HEK293 (cell line): ENCODE data around the gene LANCL2.

ENCODE experiments used
- CTCF ChIA-PET: fragments of 350-600 bp; formaldehyde crosslinking; extraction: SDS; loops from one replicate; lab custom pipeline; 2021; ENCODE audit warnings: antibody characterized with exemption; lab: Yijun Ruan, JAX
- POLR2A ChIA-PET: fragments of 300-600 bp; formaldehyde crosslinking; extraction: SDS; loops from one replicate; lab custom pipeline; 2020; ENCODE audit warnings: antibody characterized with exemption, inconsistent platforms; lab: Yijun Ruan, JAX
- H3K27ac ChIP-seq: fragments of 200-500 bp; sonication (Bioruptor generic); 2 replicates; pipeline ENCODE4 v1.5.1; 2014; ENCODE audit warnings: low read depth, low read length, control low read depth, inconsistent platforms; ENCODE audit errors: extremely low read depth
- H3K36me3 ChIP-seq, 2 experiments: fragments of 200-500 bp in 1 of 2; sonication (Bioruptor generic) in 1 of 2; 1 replicate in 1 of 2; 2 replicates in 1 of 2; pipeline ENCODE4 v1.5.1; 2014 to 2017; ENCODE audit warnings: inconsistent platforms in 2 of 2, low read length in 2 of 2; ENCODE audit not compliant: control insufficient read depth in 2 of 2, insufficient read depth in 1 of 2
- H3K4me1 ChIP-seq: fragments of 200-500 bp; sonication (Bioruptor generic); 2 replicates; pipeline ENCODE4 v1.5.1; 2014; ENCODE audit warnings: mild to moderate bottlenecking, low read length, inconsistent platforms; ENCODE audit not compliant: control insufficient read depth, insufficient read depth
- H3K4me3 ChIP-seq: 2 replicates; pipeline ENCODE4 v1.5.1; 2011; ENCODE audit warnings: low read depth, mild to moderate bottlenecking, control low read depth, low read length, moderate library complexity
- H3K9me3 ChIP-seq: fragments of 200-500 bp; sonication (Bioruptor generic); 2 replicates; pipeline ENCODE4 v1.5.1; 2014; ENCODE audit warnings: low read depth, low read length, inconsistent platforms; ENCODE audit not compliant: control insufficient read depth, insufficient read depth
- BCL6B ChIP-seq: fragments of 450-650 bp; formaldehyde crosslinking; IDR thresholded peaks from 2 replicates; pipeline ENCODE4 v1.5.1; 2017; ENCODE audit warnings: missing biosample characterization, missing genetic modification characterization
- KLF17 ChIP-seq: fragments of 450-650 bp; formaldehyde crosslinking; IDR thresholded peaks from 2 replicates; pipeline ENCODE4 v1.5.1; 2016; ENCODE audit warnings: missing biosample characterization, missing genetic modification characterization
- PATZ1 ChIP-seq: fragments of 450-650 bp; formaldehyde crosslinking; IDR thresholded peaks from 2 replicates; pipeline ENCODE4 v1.5.1; 2016; ENCODE audit warnings: missing biosample characterization, missing genetic modification characterization
- PRDM10 ChIP-seq: fragments of 450-650 bp; formaldehyde crosslinking; IDR thresholded peaks from 2 replicates; pipeline ENCODE4 v1.5.1; 2016; ENCODE audit warnings: missing biosample characterization, missing genetic modification characterization
- SALL2 ChIP-seq: fragments of 450-650 bp; formaldehyde crosslinking; IDR thresholded peaks from 2 replicates; pipeline ENCODE4 v1.5.0; 2017; ENCODE audit warnings: missing biosample characterization, mild to moderate bottlenecking, missing genetic modification characterization, borderline replicate concordance
- SP3 ChIP-seq: fragments of 450-650 bp; formaldehyde crosslinking; IDR thresholded peaks from 2 replicates; pipeline ENCODE4 v1.5.1; 2016; ENCODE audit warnings: missing biosample characterization, missing genetic modification characterization
- ZBTB21 ChIP-seq: fragments of 450-650 bp; formaldehyde crosslinking; IDR thresholded peaks from 2 replicates; pipeline ENCODE4 v1.5.1; 2017; ENCODE audit warnings: missing biosample characterization, missing genetic modification characterization
- ZBTB6 ChIP-seq: fragments of 450-650 bp; formaldehyde crosslinking; IDR thresholded peaks from 2 replicates; pipeline ENCODE4 v1.5.1; 2017; ENCODE audit warnings: missing biosample characterization, missing genetic modification characterization
- ZFHX2 ChIP-seq: fragments of 450-650 bp; formaldehyde crosslinking; conservative IDR thresholded peaks from 2 replicates; pipeline ENCODE4 v1.5.1; 2016; ENCODE audit warnings: missing biosample characterization, missing genetic modification characterization
- ZNF121 ChIP-seq: fragments of 450-650 bp; formaldehyde crosslinking; IDR thresholded peaks from 2 replicates; pipeline ENCODE4 v1.5.1; 2016; ENCODE audit warnings: missing biosample characterization, missing genetic modification characterization
- ZNF280D ChIP-seq: fragments of 450-650 bp; formaldehyde crosslinking; IDR thresholded peaks from 2 replicates; pipeline ENCODE4 v1.5.1; 2016; ENCODE audit warnings: missing biosample characterization, missing genetic modification characterization
- ZNF394 ChIP-seq: fragments of 450-650 bp; formaldehyde crosslinking; IDR thresholded peaks from 2 replicates; pipeline ENCODE4 v1.5.1; 2016; ENCODE audit warnings: missing biosample characterization, missing genetic modification characterization, mild to moderate bottlenecking, moderate library complexity, borderline replicate concordance
- ZNF404 ChIP-seq: fragments of 450-650 bp; formaldehyde crosslinking; IDR thresholded peaks from 2 replicates; pipeline ENCODE4 v1.5.1; 2017; ENCODE audit warnings: missing biosample characterization, missing genetic modification characterization
- ZNF555 ChIP-seq: fragments of 450-650 bp; formaldehyde crosslinking; conservative IDR thresholded peaks from 2 replicates; pipeline ENCODE4 v1.5.1; 2017; ENCODE audit warnings: missing biosample characterization, mild to moderate bottlenecking, missing genetic modification characterization, inconsistent platforms
- ZNF843 ChIP-seq: fragments of 450-650 bp; formaldehyde crosslinking; IDR thresholded peaks from 2 replicates; pipeline ENCODE4 v1.5.1; 2016; ENCODE audit warnings: missing biosample characterization, missing genetic modification characterization
- ZSCAN18 ChIP-seq: fragments of 450-650 bp; formaldehyde crosslinking; IDR thresholded peaks from 2 replicates; pipeline ENCODE4 v1.5.1; 2016; ENCODE audit warnings: missing biosample characterization, missing genetic modification characterization

The LANCL2 gene

GRCh38 chr7:55396233-55396785, 31.2 kb downstream of the LANCL2 start:
- CTCF ChIA-PET, result interaction anchor here (0.9 to 1.4 kb wide), 3 partner anchors 14 to 116 kb away, joined by 3 to 6 read pairs (median 5); no protein-coding TSS in a partner anchor
- no peaks in the 10 kb centered on the region for H3K9me3 ChIP-seq
- TF ChIP-seq ZBTB21 (tag by site-specific recombination) (no peak), PRDM10 (tag by site-specific recombination) (no peak), ZNF394 (no peak), SALL2 (tag by site-specific recombination) (no peak), ZFHX2 (tag by site-specific recombination) (no peak), ZNF555 (tag by site-specific recombination) (no peak), BCL6B (no peak), ZNF404 (tag by site-specific recombination) (no peak), SP3 (tag by site-specific recombination) (no peak)
- TF ChIP-seq, all 188 proteins: peak for 0
- Histone ChIP-seq H3K4me1 (no peaks in the 10 kb centered on the region), H3K27ac (no peak overlapping the region), H3K36me3 (peaks cover 0 to 3% of the 10 kb centered on the region in 2 experiments; a peak in 2 of 3 replicates), H3K4me3 (no peak overlapping the region)
- POLR2A ChIA-PET, result no interaction called here

- CTCF ChIA-PET, result no interaction called here
- Histone ChIP-seq H3K27ac (no peak overlapping the region), H3K4me1 (no peaks in the 10 kb centered on the region), H3K36me3 (peaks cover 0 to 3% of the 10 kb centered on the region in 2 experiments; a peak in 2 of 3 replicates), H3K4me3 (no peak overlapping the region), H3K9me3 (no peaks in the 10 kb centered on the region)
- POLR2A ChIA-PET, result no interaction called here
- TF ChIP-seq ZNF843 (tag by site-specific recombination) (no peak), ZNF280D (tag by site-specific recombination) (no peak), KLF17 (tag by site-specific recombination) (no peak), PATZ1 (no peak), ZSCAN18 (tag by site-specific recombination) (no peak), ZBTB6 (tag by site-specific recombination) (no peak), ZNF121 (no peak), SALL2 (tag by site-specific recombination) (no peak)
Observed at GRCh38 chr7:55397617-55398016, 32.5 kb downstream of the LANCL2 start.
